Measurements from ENCODE around the gene CENPA.

GRCh38 chr2:26764078-26764887 lies 21.6 kb upstream of the CENPA start, which contains the start of gene SLC35F6:
- TF ChIP-seq CTCF (IDR thresholded peaks at IDR 0.05) (no peak), POLR2A (IDR thresholded peaks at IDR 0.05) (peak in 3 of 4 donors; percentile 84 to 98 (median 91)), POLR2AphosphoS5 (IDR thresholded peaks at IDR 0.05) (peak; percentile 87 to 93)
